DND-41 (cell line): ENCODE results near the gene THEM4.
A peak's percentile ranks its signal among the peaks of the same experiment; 100 is the strongest.

Source experiments
- ATAC-seq: fragments of 200-7000 bp; cut with Tn5 transposase; 3 replicates; pipeline ENCODE4 v1.9.1; 2021; ENCODE audit warnings: low read depth; ENCODE audit not compliant: insufficient read depth
- DNase-seq: peaks from one replicate; pipeline ENCODE4 v3.0.0-alpha.2; 2020
- H2AFZ ChIP-seq: 2 replicates; pipeline ENCODE4 v1.6.0; 2012; ENCODE audit warnings: low read depth, low read length
- H3K27ac ChIP-seq: 2 replicates; pipeline ENCODE4 v1.5.1; 2012; ENCODE audit warnings: low read length, inconsistent platforms
- H3K27me3 ChIP-seq: fragments of 200-600 bp; sonication (generic); 2 replicates; pipeline ENCODE4 v1.6.0; 2012; ENCODE audit warnings: low read length, mild to moderate bottlenecking, inconsistent platforms; ENCODE audit not compliant: insufficient read depth, poor library complexity
- H3K36me3 ChIP-seq: 2 replicates; pipeline ENCODE4 v1.5.1; 2012; ENCODE audit warnings: low read length, inconsistent platforms; ENCODE audit not compliant: insufficient read depth
- H3K4me1 ChIP-seq: 2 replicates; pipeline ENCODE4 v1.5.1; 2012; ENCODE audit warnings: mild to moderate bottlenecking, low read length; ENCODE audit not compliant: insufficient read depth
- H3K4me2 ChIP-seq: 2 replicates; pipeline ENCODE4 v1.6.0; 2012; ENCODE audit warnings: mild to moderate bottlenecking, moderate library complexity, low read length, inconsistent platforms; ENCODE audit not compliant: insufficient read depth
- H3K4me3 ChIP-seq, 2 experiments: fragments of 200-600 bp in 1 of 2; shearing (Covaris generic) in 1 of 2; 2 replicates each; pipeline ENCODE4 v1.5.1; 2012 to 2016; ENCODE audit warnings: inconsistent platforms in 2 of 2, low read length in 2 of 2, mild to moderate bottlenecking in 2 of 2, low read depth in 1 of 2, moderate library complexity in 1 of 2
- H3K79me2 ChIP-seq: 2 replicates; pipeline ENCODE4 v1.6.0; 2012; ENCODE audit warnings: low read length, inconsistent platforms; ENCODE audit not compliant: insufficient read depth
- H3K9ac ChIP-seq: 2 replicates; pipeline ENCODE4 v1.6.0; 2012; ENCODE audit warnings: low read depth, mild to moderate bottlenecking, inconsistent platforms, low read length, moderate library complexity
- H3K9me3 ChIP-seq: 2 replicates; pipeline ENCODE4 v1.5.1; 2012; ENCODE audit warnings: low read length, moderate library complexity, mild to moderate bottlenecking, inconsistent platforms; ENCODE audit not compliant: insufficient read depth, severe bottlenecking
- H4K20me1 ChIP-seq: 2 replicates; pipeline ENCODE4 v1.6.0; 2012; ENCODE audit warnings: low read length; ENCODE audit not compliant: insufficient read depth
- CTCF ChIP-seq: IDR thresholded peaks from 2 replicates; pipeline ENCODE4 v1.5.1; 2012; ENCODE audit warnings: borderline replicate concordance, low read length, moderate library complexity, mild to moderate bottlenecking; ENCODE audit not compliant: poor library complexity, severe bottlenecking; ENCODE audit errors: extremely low read depth
- EZH2 ChIP-seq: IDR thresholded peaks from 3 replicates; pipeline ENCODE4 v1.6.1; 2012; ENCODE audit warnings: borderline replicate concordance, low read depth, mild to moderate bottlenecking, moderate library complexity, low read length, inconsistent platforms; ENCODE audit not compliant: severe bottlenecking

The THEM4 gene

GRCh38 chr1:151934048-151934493 lies 24.8 kb upstream of the THEM4 start:
- peak; percentile 52 for DNase-seq
- Histone ChIP-seq H3K9me3 (no peaks in the 10 kb centered on the region), H3K36me3 (no peaks in the 10 kb centered on the region), H3K4me1 (no peaks in the 10 kb centered on the region), H4K20me1 (no peaks in the 10 kb centered on the region), H3K9ac (no peak overlapping the region), H2AFZ (no peak overlapping the region), H3K27ac (no peak overlapping the region), H3K79me2 (no peaks in the 10 kb centered on the region), H3K4me3 (no peak overlapping the region), H3K4me2 (no peak overlapping the region), H3K27me3 (peaks cover 6% of the 10 kb centered on the region)
- ATAC-seq, result peak; percentile 91
- peak; percentile 82 for TF ChIP-seq CTCF
- no peak for TF ChIP-seq EZH2

GRCh38 chr1:151924691-151925587 lies 15.6 kb upstream of the THEM4 start:
- Histone ChIP-seq H3K4me1 (no peaks in the 10 kb centered on the region), H3K27me3 (peaks cover 4% of the 10 kb centered on the region), H3K4me2 (no peak overlapping the region), H3K27ac (no peak overlapping the region), H3K79me2 (no peaks in the 10 kb centered on the region), H3K36me3 (no peaks in the 10 kb centered on the region), H3K4me3 (no peak overlapping the region), H2AFZ (no peak overlapping the region), H4K20me1 (no peaks in the 10 kb centered on the region), H3K9ac (no peak overlapping the region), H3K9me3 (no peaks in the 10 kb centered on the region)
- ATAC-seq (no peak), DNase-seq (no peak)
- TF ChIP-seq EZH2, result no peak
- no peak for TF ChIP-seq CTCF

- ATAC-seq (no peak), DNase-seq (no peak)
- H3K27me3 ChIP-seq, result peaks cover 4% of the 10 kb centered on the region
- H2AFZ ChIP-seq, result no peak overlapping the region
- H3K4me2 ChIP-seq, result no peak overlapping the region
- H3K9me3 ChIP-seq, result no peaks in the 10 kb centered on the region
- H4K20me1 ChIP-seq, result no peaks in the 10 kb centered on the region
- H3K4me3 ChIP-seq, result no peak overlapping the region
- no peak overlapping the region for H3K9ac ChIP-seq
- H3K79me2 ChIP-seq, result no peaks in the 10 kb centered on the region
- H3K36me3 ChIP-seq, result no peaks in the 10 kb centered on the region
- H3K4me1 ChIP-seq, result no peaks in the 10 kb centered on the region
- H3K27ac ChIP-seq, result no peak overlapping the region
- TF ChIP-seq EZH2, result no peak
- no peak for TF ChIP-seq CTCF
Measured at GRCh38 chr1:151923422-151923821, 14.1 kb upstream of the THEM4 start.
